ENCODE results near the gene LAIR1.

- TF ChIP-seq POLR2AphosphoS5 (IDR thresholded peaks at IDR 0.05) = no peak
- TF ChIP-seq EP300 (IDR thresholded peaks at IDR 0.05) = no peak
- TF ChIP-seq CTCF (IDR thresholded peaks at IDR 0.05) = no peak
- TF ChIP-seq POLR2A (IDR thresholded peaks at IDR 0.05; ENCODE audit: low read depth) = no peak
Observed at GRCh38 chr19:54312436-54313377, 52.0 kb downstream of the LAIR1 start, which contains the start of gene LILRA5.
